ENCODE data around the gene ALPI. TPM values are rescaled to one million over a fixed set of nuclear protein-coding genes. Genes with fewer than 3 reads are reported as not detected.

ALPI gene
- total RNA-seq, 1 donor from 2014 or later: not detected

GRCh38 chr2:232478571-232479340 is 22.8 kb downstream of the ALPI start:
- no peak for TF ChIP-seq CTCF (conservative IDR thresholded peaks at IDR 0.05; ENCODE audit: low read depth, low read length)
- no peak overlapping the region for H3K4me3 ChIP-seq (ENCODE audit: low read depth, low read length)
- no peak for DNase-seq (ENCODE audit: low read depth)

- TF ChIP-seq CTCF (conservative IDR thresholded peaks at IDR 0.05; ENCODE audit: low read depth, low read length): no peak
- no peak for DNase-seq (ENCODE audit: low read depth)
- no peak overlapping the region for H3K4me3 ChIP-seq (ENCODE audit: low read depth, low read length)
Measured at GRCh38 chr2:232479341-232480200, 23.6 kb downstream of the ALPI start.

- no peak overlapping the region for H3K4me3 ChIP-seq (ENCODE audit: low read depth, low read length)
- DNase-seq (ENCODE audit: low read depth): no peak
- no peak for TF ChIP-seq CTCF (conservative IDR thresholded peaks at IDR 0.05; ENCODE audit: low read depth, low read length)
Measured at GRCh38 chr2:232480201-232481190, 24.5 kb downstream of the ALPI start.

- no peak for DNase-seq (ENCODE audit: low read depth)
- no peak overlapping the region for H3K4me3 ChIP-seq (ENCODE audit: low read depth, low read length)
- no peak for TF ChIP-seq CTCF (conservative IDR thresholded peaks at IDR 0.05; ENCODE audit: low read depth, low read length)
Measured at GRCh38 chr2:232481322-232482140, 25.6 kb downstream of the ALPI start.

- TF ChIP-seq CTCF (conservative IDR thresholded peaks at IDR 0.05; ENCODE audit: low read depth, low read length): no peak
- DNase-seq (ENCODE audit: low read depth): no peak
- no peak overlapping the region for H3K4me3 ChIP-seq (ENCODE audit: low read depth, low read length)
Measured at GRCh38 chr2:232482301-232483238, 26.6 kb downstream of the ALPI start.
